Measurements from ENCODE around the gene SMIM41.

DNA sequence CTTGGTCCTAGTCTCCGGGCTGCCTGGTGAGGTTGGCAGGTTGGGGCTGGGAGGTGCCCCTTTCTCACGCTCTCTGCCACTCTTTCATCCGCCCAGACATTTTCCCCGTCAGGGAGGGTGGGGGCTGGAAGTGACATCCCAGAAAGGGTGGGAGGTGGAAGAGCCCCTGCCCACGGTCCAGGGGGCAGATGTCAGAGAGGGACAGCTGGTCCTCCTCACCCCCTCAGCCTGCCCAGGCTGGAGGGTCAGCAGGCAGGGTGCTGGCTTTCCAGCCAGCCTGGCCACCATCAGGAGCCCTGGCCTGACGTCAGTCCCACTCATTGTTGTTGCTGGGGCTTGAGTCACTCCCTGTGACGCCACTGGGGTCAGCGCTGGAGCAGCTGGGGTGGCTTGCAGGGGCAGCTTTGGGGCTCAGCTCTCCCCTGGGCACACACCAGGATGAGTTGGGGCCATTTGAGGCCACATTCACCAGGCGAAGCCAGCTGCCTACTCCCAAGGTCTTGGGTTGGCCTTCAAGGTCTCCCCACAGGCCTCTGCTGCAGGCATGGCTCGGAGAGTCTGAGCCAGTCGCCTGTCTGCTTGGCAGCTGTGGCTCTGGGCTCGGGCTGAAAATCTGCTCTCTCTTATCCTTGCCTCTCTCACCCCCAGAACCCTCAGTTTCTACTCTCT is 15.4 kb upstream of the SMIM41 start:
- TF ChIP-seq POLR2A (IDR thresholded peaks at IDR 0.05) (no peak), EP300 (IDR thresholded peaks at IDR 0.05) (no peak)
- TF ChIP-seq, protein P1, sequence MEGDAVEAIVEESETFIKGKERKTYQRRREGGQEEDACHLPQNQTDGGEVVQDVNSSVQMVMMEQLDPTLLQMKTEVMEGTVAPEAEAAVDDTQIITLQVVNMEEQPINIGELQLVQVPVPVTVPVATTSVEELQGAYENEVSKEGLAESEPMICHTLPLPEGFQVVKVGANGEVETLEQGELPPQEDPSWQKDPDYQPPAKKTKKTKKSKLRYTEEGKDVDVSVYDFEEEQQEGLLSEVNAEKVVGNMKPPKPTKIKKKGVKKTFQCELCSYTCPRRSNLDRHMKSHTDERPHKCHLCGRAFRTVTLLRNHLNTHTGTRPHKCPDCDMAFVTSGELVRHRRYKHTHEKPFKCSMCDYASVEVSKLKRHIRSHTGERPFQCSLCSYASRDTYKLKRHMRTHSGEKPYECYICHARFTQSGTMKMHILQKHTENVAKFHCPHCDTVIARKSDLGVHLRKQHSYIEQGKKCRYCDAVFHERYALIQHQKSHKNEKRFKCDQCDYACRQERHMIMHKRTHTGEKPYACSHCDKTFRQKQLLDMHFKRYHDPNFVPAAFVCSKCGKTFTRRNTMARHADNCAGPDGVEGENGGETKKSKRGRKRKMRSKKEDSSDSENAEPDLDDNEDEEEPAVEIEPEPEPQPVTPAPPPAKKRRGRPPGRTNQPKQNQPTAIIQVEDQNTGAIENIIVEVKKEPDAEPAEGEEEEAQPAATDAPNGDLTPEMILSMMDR (IDR thresholded peaks at IDR 0.05), result no peak
